Measurements from ENCODE around the gene TAAR5.

DNA sequence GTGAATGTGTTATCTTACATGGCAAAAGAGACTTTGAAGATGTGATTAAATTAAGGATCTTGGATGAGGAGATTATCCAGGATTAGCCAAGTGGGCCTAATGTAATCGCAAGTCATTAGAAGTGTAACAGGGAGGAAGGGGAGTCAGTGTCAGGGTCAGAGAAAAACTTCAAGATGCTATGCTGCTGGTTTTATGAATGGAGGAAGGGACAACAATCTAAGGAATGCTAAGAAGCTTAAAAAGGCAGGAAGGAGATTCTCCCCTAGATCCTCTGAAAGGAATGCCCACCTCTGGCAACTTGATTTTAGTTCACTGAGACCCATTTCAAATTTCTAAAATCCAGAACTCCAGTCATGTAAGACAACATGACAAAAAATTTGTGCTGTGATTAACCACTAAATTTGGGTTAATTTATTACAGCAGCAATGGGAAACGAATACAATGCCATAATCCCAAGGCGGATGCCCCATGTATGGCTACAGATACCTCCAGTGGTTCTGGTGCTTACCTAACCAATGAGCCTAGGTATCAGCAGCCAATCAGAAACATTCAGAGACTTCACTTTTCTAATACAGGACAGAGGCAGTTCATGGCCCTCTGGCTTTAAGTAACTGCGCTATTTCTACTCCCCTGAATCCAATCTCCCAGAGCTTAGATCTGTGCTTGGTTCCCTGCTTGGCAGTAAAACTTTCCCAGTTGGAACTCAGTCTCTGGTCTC, 40.6 kb downstream of the TAAR5 start:
- TF ChIP-seq, protein P1, sequence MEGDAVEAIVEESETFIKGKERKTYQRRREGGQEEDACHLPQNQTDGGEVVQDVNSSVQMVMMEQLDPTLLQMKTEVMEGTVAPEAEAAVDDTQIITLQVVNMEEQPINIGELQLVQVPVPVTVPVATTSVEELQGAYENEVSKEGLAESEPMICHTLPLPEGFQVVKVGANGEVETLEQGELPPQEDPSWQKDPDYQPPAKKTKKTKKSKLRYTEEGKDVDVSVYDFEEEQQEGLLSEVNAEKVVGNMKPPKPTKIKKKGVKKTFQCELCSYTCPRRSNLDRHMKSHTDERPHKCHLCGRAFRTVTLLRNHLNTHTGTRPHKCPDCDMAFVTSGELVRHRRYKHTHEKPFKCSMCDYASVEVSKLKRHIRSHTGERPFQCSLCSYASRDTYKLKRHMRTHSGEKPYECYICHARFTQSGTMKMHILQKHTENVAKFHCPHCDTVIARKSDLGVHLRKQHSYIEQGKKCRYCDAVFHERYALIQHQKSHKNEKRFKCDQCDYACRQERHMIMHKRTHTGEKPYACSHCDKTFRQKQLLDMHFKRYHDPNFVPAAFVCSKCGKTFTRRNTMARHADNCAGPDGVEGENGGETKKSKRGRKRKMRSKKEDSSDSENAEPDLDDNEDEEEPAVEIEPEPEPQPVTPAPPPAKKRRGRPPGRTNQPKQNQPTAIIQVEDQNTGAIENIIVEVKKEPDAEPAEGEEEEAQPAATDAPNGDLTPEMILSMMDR (IDR thresholded peaks at IDR 0.05): no peak
- TF ChIP-seq POLR2A (IDR thresholded peaks at IDR 0.05): no peak
